ENCODE measurements around the gene MVB12B.

DNA sequence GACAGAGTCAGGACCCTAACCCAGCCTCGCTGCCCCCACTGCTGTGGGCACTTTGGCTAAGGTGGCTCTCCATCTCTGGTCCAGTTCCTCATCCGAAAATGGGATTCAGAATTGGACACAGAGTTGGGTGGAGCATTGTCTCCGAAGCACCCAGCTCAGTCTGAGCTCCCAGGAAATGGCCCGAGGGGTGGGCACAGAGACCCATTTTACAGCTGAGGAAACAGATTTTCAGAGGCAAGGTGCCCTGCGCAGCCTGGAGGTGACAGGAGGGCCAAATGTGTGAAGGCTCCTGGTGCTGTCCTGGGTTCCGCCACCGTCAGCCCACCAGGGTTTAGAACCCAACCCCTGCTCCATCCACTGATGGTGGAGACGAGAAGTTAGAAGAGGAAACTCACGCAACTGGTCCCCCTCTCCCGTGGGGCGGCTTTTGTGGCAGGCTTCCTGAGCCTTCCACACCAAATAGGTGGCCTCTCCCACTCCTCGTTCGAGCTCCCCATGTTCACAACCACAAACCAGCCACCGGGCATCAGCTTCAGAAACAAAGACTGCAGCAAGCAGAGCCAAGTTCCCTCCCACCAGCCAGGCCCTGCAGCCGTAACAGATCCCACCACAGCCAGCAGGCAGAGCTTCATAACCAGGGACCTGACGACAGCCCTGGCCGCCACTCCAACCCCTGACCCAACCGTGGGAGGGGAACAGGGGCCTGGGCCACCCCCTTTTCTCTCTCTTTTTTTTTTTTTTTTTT, 196.2 kb downstream of the MVB12B start:
- TF ChIP-seq, protein P1, sequence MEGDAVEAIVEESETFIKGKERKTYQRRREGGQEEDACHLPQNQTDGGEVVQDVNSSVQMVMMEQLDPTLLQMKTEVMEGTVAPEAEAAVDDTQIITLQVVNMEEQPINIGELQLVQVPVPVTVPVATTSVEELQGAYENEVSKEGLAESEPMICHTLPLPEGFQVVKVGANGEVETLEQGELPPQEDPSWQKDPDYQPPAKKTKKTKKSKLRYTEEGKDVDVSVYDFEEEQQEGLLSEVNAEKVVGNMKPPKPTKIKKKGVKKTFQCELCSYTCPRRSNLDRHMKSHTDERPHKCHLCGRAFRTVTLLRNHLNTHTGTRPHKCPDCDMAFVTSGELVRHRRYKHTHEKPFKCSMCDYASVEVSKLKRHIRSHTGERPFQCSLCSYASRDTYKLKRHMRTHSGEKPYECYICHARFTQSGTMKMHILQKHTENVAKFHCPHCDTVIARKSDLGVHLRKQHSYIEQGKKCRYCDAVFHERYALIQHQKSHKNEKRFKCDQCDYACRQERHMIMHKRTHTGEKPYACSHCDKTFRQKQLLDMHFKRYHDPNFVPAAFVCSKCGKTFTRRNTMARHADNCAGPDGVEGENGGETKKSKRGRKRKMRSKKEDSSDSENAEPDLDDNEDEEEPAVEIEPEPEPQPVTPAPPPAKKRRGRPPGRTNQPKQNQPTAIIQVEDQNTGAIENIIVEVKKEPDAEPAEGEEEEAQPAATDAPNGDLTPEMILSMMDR (IDR thresholded peaks at IDR 0.05), result no peak
- TF ChIP-seq POLR2A (IDR thresholded peaks at IDR 0.05), result no peak

All from Peyer's patch (tissue), 4 donors.